OCI-LY3 (cell line): ENCODE data around the gene ADCYAP1.
A peak's percentile ranks its signal among the peaks of the same experiment; 100 is the strongest.
"Not testable (repeated sequence)": the region's sequence is repeated elsewhere in the genome, so short reads cannot be mapped to it uniquely, and the experiment has no call there.

ENCODE experiments used
- H2AFZ ChIP-seq: fragments of 200-600, 300-600 bp; shearing (Covaris generic); 2 replicates; pipeline ENCODE4 v1.6.0; 2014; ENCODE audit warnings: antibody characterized with exemption, low read depth, low read length
- H3K27ac ChIP-seq: fragments of 200-600, 300-600 bp; sonication (generic); 2 replicates; pipeline ENCODE4 v1.5.1; 2014; ENCODE audit warnings: mild to moderate bottlenecking, low read length, moderate library complexity, mixed read lengths
- H3K27me3 ChIP-seq: fragments of 200-600, 300-600 bp; sonication (generic); 2 replicates; pipeline ENCODE4 v1.6.1; 2014; ENCODE audit warnings: low read depth, low read length, mixed read lengths
- H3K36me3 ChIP-seq: fragments of 200-600, 300-600 bp; sonication (generic); replicated peaks from 2 replicates; pipeline ENCODE3; 2014; ENCODE audit warnings: low read depth, low read length, mixed read lengths
- H3K4me1 ChIP-seq: fragments of 300-600, 200-600 bp; sonication (generic); 2 replicates; pipeline ENCODE4 v1.6.1; 2014; ENCODE audit warnings: low read length, mixed read lengths
- H3K4me2 ChIP-seq: fragments of 200-600, 300-600 bp; sonication (generic); 2 replicates; pipeline ENCODE4 v1.6.1; 2014; ENCODE audit warnings: low read length, mixed read lengths
- H3K4me3 ChIP-seq: fragments of 300-600, 200-600 bp; sonication (generic); 2 replicates; pipeline ENCODE4 v1.5.1; 2014; ENCODE audit warnings: antibody characterized with exemption, mild to moderate bottlenecking, low read length, moderate library complexity
- H3K79me2 ChIP-seq: fragments of 300-600, 200-600 bp; shearing (Covaris generic); 2 replicates; pipeline ENCODE4 v1.6.1; 2014; ENCODE audit warnings: mild to moderate bottlenecking, low read length, mixed read lengths
- H3K9ac ChIP-seq: fragments of 300-600, 200-600 bp; shearing (Covaris generic); 2 replicates; pipeline ENCODE4 v1.6.0; 2014; ENCODE audit warnings: mild to moderate bottlenecking, low read length, moderate library complexity
- H3K9me3 ChIP-seq: fragments of 200-600, 300-600 bp; shearing (Covaris generic); 2 replicates; pipeline ENCODE4 v1.6.1; 2014; ENCODE audit warnings: low read length, mixed read lengths; ENCODE audit not compliant: insufficient read depth
- H4K20me1 ChIP-seq: fragments of 200-600, 300-600 bp; sonication (generic); 2 replicates; pipeline ENCODE4 v1.6.1; 2016; ENCODE audit warnings: low read length, mixed read lengths; ENCODE audit not compliant: insufficient read depth
- CTCF ChIP-seq: fragments of 200-600, 300-600 bp; sonication (generic); IDR thresholded peaks from 2 replicates; pipeline ENCODE4 v1.5.1; 2014; ENCODE audit warnings: antibody characterized with exemption, low read length, low read depth
- EZH2phosphoT487 ChIP-seq: fragments of 200-600 bp; shearing (Covaris generic); IDR thresholded peaks from 2 replicates; pipeline ENCODE4 v1.6.1; 2018; ENCODE audit warnings: antibody characterized with exemption, mixed run types, low read depth

ADCYAP1 gene

DNA sequence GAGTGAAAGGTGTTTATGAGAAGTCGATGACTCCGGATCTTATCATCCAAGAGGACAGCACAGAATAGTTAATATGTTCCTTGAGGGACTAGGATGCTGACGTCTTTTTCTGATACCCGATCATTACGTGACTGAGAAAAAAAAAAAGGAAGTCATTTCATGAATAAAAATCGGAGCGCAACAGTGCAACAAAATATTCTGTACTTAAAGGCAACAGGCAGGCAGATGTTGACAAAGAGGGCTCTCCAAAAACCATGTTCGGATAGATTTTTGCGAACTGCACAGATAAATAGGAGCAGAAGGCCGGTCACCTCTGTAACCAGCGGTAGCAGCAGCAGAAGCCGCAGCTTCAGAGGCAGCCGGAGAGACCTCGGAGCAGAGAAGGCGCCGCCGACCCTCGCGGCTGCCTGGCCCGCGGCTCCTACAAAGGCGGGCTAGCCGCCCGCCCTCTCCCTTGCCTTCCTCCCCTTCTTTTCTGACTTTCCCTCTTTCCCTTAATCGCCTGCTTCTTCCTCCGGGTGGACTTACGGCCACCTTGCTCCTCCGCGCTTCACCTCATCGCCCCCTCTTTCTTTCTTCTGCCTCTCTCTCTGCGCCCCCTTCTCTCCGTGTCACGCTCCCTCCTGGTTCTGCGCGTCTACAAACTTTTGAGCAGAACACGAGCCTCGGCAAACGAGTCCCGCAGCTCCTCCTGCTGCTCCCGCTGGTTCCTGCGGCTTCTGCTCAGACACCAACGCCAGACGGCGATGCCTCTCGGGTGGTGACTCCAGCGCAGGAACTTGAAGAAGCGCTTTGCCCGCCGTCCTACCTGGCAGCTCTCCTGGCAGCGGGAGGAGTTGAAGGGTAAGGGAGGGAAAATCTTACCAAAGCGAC, at the start of gene ADCYAP1:
ADCYAP1 (plus strand) TSS at position 654 of the 873 bp plus-strand sequence. CDS start 516 bp downstream, outside the sequence.
- Histone ChIP-seq H2AFZ (no peak within 1 kb of the TSS), H3K36me3 (no peaks in the 10 kb centered on the region), H3K27ac (no peak within 1 kb of the TSS), H3K79me2 (no peaks in the 10 kb centered on the region), H3K9ac (no peak within 1 kb of the TSS), H4K20me1 (no peaks in the 10 kb centered on the region), H3K9me3 (no peaks in the 10 kb centered on the region), H3K4me2 (no peak within 1 kb of the TSS), H3K4me3 (no peak within 1 kb of the TSS), H3K4me1 (no peaks in the 10 kb centered on the region), H3K27me3 (no peaks in the 10 kb centered on the region)
- TF ChIP-seq EZH2phosphoT487 (no peak), CTCF (no peak)

- no peak overlapping the region for H2AFZ ChIP-seq
- H3K27me3 ChIP-seq, result peaks cover 17% of the 10 kb centered on the region
- no peak overlapping the region for H3K9ac ChIP-seq
- no peak overlapping the region for H3K4me3 ChIP-seq
- H4K20me1 ChIP-seq, result no peaks in the 10 kb centered on the region
- H3K4me2 ChIP-seq, result no peak overlapping the region
- H3K4me1 ChIP-seq, result no peaks in the 10 kb centered on the region
- H3K9me3 ChIP-seq, result no peaks in the 10 kb centered on the region
- no peaks in the 10 kb centered on the region for H3K79me2 ChIP-seq
- H3K36me3 ChIP-seq, result no peaks in the 10 kb centered on the region
- TF ChIP-seq EZH2phosphoT487 (no peak), CTCF (no peak)
- H3K27ac ChIP-seq, result no peak overlapping the region
Measured at GRCh38 chr18:857986-858385, 46.7 kb upstream of the ADCYAP1 start.

DNA sequence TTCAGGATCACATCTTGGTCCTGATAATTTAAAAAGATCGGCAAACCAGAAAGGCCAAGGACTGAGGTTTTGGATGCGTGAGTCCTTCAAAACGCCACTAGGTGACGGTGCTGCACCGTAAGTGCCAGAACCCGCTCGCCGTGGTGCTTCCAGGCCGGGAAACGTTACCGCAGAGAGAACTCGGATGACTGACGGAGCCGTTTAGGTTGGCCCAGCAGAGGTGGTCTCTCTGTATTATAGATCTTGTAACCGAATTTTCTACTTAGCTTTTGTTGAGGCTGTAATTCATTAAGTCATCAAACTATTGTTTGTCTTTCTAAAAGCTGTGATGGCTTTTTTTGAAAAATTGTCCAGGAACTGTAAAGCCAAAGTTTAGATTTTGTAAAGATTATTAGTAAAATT, 39.8 kb upstream of the ADCYAP1 start:
- H3K36me3 ChIP-seq, result no peaks in the 10 kb centered on the region
- 0 out of 2 replicates have a peak overlapping the region, but pooled peaks have one; percentile 58 for H2AFZ ChIP-seq
- H3K4me3 ChIP-seq, result no peak overlapping the region
- H3K79me2 ChIP-seq, result no peaks in the 10 kb centered on the region
- no peak overlapping the region for H3K9ac ChIP-seq
- peak; percentile 89 for TF ChIP-seq CTCF
- no peak for TF ChIP-seq EZH2phosphoT487
- peak overlapping the region; percentile 43 for H3K4me2 ChIP-seq
- H4K20me1 ChIP-seq, result no peaks in the 10 kb centered on the region
- peaks cover 34% of the 10 kb centered on the region for H3K27me3 ChIP-seq
- peaks cover 3% of the 10 kb centered on the region; the same call in 1 of the 2 replicates for H3K4me1 ChIP-seq
- H3K27ac ChIP-seq, result no peak overlapping the region
- H3K9me3 ChIP-seq, result no peaks in the 10 kb centered on the region

GRCh38 chr18:867257-867656, 37.4 kb upstream of the ADCYAP1 start:
- H4K20me1 ChIP-seq, result no peaks in the 10 kb centered on the region
- H2AFZ ChIP-seq, result no peak overlapping the region
- H3K79me2 ChIP-seq, result no peaks in the 10 kb centered on the region
- H3K27me3 ChIP-seq, result peaks cover 24% of the 10 kb centered on the region
- no peak overlapping the region for H3K9ac ChIP-seq
- no peak overlapping the region for H3K4me3 ChIP-seq
- H3K4me1 ChIP-seq, result peaks cover 3% of the 10 kb centered on the region; the same call in 1 of the 2 replicates
- H3K9me3 ChIP-seq, result no peaks in the 10 kb centered on the region
- H3K36me3 ChIP-seq, result no peaks in the 10 kb centered on the region
- TF ChIP-seq EZH2phosphoT487 (no peak), CTCF (no peak)
- no peak overlapping the region for H3K27ac ChIP-seq
- H3K4me2 ChIP-seq, result no peak overlapping the region

DNA sequence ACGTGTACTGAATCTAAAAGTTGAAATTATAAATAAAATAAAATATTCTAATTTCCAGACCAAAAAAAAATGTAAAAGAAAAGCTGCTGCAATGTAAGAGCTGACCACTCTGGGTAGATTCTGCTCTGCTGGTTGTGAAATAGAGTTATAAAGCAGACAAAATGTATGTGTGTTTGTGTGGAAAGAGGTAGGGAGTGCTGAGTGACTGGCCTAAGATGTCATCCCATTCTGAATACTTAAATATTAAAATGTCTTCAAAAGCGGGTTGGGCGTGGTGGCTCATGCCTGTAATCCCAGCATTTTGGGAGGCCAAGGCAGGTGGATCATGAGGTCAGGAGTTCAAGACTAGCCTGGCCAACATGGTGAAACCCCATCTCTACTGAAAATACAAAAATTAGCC, 31.2 kb upstream of the ADCYAP1 start:
- H3K9ac ChIP-seq, H3K4me1 ChIP-seq, H3K27me3 ChIP-seq, H2AFZ ChIP-seq, H3K36me3 ChIP-seq, H3K79me2 ChIP-seq, H3K4me3 ChIP-seq, H4K20me1 ChIP-seq, H3K4me2 ChIP-seq, H3K27ac ChIP-seq, H3K9me3 ChIP-seq: not testable (repeated sequence)
